Gastrocnemius medialis (tissue), 4 donors: ENCODE measurements around the gene SEMA7A.

ENCODE experiments used
- CTCF ChIP-seq, 5 experiments: fragments of 450-650 bp in 3 of 5; fragments of 200-600 bp in 2 of 5; sonication (generic) in 2 of 5; IDR thresholded peaks in 4 of 5; conservative IDR thresholded peaks in 1 of 5; 1 replicate in 4 of 5; 2 replicates in 1 of 5; pipeline ENCODE4 v1.5.1; 2016 to 2019; ENCODE audit warnings: antibody characterized with exemption in 5 of 5, mild to moderate bottlenecking in 3 of 5, moderate library complexity in 3 of 5
- POLR2A ChIP-seq, 2 donors: fragments of 450-650 bp; IDR thresholded peaks; one replicate each; pipeline ENCODE4 v1.6.1; 2017; ENCODE audit warnings: antibody characterized with exemption in 2 of 2, mild to moderate bottlenecking in 2 of 2, moderate library complexity in 2 of 2

DNA sequence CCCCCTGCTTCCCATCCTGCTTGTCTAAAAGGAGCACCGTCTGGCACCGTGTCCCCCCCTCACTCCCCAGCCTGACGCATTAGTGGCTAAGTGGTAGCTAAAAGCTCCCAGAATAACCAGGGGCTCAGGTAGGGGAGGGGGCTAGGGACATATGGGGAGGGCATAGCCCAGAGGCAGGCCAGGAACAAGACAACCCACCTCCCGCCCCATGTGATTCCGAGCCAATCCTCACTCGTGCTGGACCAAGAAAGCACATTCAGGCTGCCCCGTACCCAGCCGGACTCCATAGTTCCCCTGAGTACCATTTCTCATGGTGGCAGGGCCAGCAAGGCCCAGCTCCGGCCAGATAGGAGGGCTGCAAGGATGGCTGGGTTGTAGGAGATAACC lies 11.5 kb downstream of the SEMA7A start:
- TF ChIP-seq CTCF (IDR thresholded peaks at IDR 0.05 in 4 of 5, conservative IDR thresholded peaks at IDR 0.05 in 1 of 5) = no peak
- TF ChIP-seq POLR2A (IDR thresholded peaks at IDR 0.05) = no peak
